GOT3 (cell line): ENCODE results near the gene COA5.
A peak's percentile ranks its signal among the peaks of the same experiment; 100 is the strongest.

ENCODE experiments used
- DNase-seq: peaks from one replicate; lab custom pipeline; 2025; ENCODE audit warnings: mixed read lengths; lab: John Stamatoyannopoulos, UW

Gene COA5

GRCh38 chr2:98608116-98608961, at the start of gene COA5, which contains the start of gene UNC50:
COA5 (minus strand) TSS chr2:98608512; CDS start chr2:98608405, 107 bp downstream.
UNC50 (plus strand) TSS chr2:98608589; CDS start chr2:98609760, 1,171 bp downstream.
- peak; percentile 65 for DNase-seq

DNA sequence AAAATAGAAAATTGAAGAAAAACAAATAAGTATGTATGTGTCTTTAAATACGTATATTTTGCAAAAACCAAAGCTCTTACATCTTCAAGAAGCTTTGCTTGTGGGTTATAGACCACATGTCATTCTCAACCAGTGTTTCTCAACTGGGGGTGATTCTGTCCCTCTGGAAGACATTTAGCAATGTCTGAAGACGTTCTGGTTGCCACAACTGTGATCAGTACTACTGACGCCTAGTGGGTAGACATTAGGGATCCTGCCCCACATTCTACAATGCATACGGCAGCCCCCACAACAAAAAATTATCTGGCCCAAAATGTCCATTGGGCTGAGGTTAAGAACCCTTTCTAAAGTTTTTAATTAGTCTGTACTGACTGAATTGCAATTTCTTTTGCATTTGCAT, 48.5 kb upstream of the COA5 start:
- no peak for DNase-seq

DNA sequence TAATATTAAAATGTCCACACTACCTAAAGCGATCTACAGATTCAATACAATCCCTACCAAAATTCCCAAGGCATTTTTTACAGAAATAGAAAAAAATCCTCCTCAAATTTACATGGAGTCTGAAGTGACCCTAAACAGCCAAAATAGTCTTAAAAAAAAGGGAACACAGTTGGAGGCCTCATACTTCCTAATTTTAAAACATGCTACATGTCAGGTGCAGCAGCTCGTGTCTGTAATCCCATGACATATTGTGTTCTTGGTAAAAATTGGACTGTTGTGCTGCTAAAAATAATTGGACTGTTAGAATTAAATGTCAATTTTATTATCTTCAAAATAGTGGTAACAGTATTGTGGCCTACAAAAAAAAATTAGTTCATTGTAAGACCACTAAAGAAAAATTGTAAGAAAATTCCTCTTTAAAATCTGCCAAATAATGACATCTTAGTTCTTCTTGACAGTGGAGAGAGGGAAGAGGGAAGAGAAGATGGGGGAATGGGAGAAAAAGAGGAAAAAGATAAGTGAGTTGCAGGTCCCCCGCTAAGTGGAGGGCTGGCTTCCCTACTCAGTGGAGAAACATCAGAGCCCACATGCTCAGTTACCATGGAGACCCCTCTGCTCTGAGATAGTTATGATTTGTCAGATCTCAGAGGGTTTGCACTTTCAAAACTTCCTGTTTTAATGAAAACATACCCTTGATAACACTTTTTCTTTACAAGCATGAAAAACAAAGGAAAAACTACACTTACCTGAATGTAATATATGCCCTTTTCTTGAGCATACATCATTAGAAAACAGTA, 46.6 kb upstream of the COA5 start:
- no peak for DNase-seq

DNA sequence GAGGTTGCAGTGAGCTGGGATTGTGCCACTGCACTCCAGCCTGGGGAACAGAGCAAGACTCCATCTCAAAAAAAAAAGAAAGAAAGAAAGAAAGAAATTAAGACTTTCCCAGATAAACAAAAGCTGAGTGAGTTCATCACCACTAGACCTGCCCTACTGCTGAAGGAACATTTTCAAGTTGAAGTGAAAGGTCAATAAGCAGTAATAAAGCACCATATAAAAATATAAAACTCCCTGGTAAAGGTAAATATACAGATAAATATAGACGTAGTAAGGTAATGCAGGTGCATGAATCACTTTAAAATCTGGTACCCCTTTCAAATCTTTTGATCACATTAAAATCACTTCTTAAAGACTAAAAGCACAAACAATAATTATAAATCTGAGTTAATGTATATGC, 42.7 kb upstream of the COA5 start:
- DNase-seq: no peak

DNA sequence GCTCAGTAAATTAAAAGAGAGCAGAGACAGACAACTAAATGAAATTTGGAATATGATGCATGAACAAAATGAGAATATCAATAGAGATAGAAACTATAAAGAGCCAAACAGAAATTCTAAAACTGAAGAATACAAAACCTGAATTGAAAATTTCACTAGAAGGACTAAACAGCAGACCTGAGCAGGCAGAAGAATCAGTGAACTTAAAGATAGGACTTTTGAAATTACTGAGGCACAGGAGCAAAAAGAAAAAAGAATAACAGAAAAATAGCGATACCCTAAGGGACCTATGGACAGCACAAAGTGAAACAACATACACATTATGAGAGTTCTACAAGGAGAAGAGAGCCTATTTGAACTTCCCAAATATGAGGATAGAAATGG, 41.7 kb upstream of the COA5 start:
- no peak for DNase-seq

GRCh38 chr2:98649135-98649991, 41.1 kb upstream of the COA5 start:
- no peak for DNase-seq

DNA sequence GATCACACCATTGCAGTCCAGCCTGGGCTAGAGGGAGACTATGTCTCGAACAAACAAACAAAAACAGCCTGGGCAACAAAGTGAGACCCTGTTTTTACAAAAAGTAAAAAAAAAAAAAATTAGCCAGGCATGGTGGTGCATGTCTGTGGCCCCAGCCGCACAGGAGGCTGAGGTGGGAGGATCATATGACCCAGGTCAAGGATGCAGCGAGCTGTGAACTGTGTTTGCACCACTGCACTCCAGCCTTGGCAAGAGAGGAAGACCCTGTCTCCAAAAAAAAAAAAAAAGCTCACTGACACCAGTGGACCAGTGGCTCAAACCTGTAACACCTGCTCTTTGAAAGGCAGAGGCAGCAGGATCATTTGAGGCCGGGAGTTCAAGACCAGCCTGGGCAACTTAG, 40.1 kb upstream of the COA5 start:
- no peak for DNase-seq

DNA sequence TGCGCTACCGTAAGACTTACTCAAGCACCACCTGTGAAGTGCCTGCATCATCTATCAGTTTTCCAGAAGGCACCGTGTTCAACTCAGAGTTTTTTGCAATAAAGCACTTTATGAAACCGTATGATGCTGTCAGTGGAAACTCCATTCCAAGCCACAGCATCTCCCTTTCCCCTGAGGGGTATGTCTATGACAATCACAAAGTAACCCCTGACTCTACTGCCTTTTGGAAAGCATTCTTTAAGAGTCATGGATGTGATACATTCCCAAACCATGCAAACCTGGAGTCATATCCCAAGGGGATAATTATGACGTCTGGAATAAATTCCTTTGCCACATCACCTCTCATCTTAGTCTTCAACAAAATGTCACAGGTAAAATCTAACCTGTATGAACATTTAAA, 39.3 kb upstream of the COA5 start:
- no peak for DNase-seq

DNA sequence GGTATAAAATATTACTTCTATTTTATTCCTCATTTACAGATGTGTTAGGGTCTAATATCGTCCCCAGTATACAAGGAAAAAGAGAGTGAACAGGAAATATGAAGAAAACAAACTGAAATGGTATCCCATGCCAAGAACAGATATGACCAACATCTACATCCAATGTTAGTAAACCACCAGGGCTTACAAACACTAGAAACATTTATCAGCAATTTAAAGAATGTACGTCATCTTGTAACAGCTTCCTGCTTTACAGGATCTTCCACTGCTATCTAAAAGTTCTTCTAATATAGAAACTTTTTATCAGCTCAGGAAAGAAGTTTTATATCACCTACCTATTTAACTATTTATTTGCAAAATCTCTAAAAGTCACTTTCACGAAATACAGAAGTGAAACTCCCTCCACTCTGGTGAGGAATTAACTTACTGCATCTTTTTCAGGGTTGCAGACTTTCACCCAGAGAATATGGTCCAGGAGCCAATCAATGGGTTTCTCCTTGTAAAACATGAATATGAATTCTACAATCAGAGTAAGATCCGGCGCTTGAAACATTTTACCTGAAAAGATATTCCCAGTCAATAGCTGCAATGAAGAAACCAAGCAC, 35.3 kb upstream of the COA5 start:
- no peak for DNase-seq

DNA sequence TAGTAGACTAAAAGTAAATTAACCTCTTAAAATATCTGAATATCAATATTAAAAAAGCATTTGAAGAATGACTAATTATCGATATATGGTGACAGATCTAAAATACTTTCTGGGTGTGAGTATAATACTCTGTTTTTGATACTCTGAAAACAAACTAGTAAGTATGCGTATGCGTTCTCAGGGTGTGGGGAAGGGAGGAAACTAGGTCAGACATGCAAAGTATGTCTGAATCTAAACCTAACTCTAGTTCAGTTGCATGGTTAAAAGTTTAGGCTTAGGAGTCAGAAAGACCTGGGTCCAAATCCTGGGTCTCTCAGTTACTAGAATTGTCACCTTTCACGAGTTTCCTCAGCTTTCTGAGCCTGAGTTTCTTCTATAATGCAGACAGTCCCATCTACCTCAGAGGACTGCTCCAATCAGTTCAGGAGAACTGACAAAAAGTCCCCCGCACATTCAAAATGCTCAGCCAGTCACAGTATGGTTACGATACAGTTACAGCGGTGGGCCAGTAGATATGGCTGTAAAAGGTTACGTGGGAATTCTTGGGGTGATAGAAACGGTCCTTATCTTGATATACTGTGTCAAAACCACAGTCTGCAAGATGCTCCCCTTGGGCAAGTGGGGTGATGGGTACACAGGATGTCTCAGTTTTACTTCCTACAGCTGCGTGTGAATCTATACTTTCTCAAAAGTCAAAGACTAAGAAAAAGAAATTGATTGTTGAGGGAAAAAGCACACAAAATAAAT, 29.3 kb upstream of the COA5 start:
- no peak for DNase-seq

GRCh38 chr2:98634406-98635092, 26.2 kb upstream of the COA5 start:
- DNase-seq: no peak

DNA sequence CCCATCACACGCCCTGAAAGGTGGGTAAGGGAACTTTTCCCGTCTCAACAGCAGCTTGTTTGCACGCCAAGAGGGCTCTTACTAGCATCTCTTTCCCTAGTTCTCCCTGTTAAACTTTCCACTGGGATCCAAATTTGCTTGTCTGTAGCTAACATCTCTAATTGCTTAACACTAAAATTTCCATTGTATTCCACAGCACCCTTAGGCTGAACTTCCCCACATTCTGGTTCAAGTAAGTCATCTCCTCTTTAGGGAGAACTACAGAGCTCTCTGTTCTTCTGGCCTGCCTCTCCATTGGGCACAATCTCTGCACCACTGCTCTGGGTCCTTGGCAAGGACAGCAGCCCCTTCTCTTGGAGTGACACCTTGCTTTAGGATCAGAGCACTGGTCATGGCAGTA, 24.0 kb upstream of the COA5 start:
- no peak for DNase-seq

GRCh38 chr2:98623657-98624056, 15.3 kb upstream of the COA5 start:
- DNase-seq: no peak

DNA sequence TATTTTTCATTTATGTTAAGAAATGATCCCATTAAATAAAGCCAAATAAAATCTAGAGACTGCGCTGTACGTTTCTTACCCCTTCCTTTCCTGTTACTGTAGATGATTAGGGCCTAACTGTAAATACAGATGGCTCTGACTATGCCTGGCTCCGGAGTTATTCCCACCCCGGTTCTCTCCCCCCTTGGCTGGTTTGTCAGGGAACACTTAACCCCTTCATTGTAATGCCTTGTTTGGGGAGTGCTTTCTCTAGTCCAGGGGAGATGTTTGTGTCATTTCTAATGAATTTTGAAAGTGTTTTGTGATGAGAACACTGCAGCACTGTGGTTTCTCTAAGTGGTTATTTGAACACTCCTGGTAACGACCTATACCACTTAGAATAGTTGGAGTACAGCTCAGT, 8.8 kb upstream of the COA5 start:
- DNase-seq: no peak

DNA sequence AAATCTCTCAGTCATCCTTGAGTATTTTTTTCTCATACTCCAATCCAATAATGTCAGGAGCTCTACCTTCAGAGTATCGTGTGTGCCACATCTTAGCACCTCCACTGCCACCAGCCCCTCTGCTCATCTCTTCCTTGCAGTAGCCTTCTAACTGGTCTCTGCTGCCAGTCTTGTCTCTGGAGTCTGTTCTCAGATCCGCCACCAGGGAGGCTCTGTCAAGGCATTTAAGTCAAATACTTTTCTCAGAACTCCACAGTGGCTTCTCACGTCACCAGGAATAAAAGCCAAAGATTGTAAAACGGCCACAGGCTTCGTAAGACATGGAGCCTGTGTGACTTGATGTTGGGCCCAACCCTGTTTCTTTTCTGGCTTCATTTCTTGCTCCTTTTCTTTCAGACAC, 7.2 kb upstream of the COA5 start:
- DNase-seq: no peak

DNA sequence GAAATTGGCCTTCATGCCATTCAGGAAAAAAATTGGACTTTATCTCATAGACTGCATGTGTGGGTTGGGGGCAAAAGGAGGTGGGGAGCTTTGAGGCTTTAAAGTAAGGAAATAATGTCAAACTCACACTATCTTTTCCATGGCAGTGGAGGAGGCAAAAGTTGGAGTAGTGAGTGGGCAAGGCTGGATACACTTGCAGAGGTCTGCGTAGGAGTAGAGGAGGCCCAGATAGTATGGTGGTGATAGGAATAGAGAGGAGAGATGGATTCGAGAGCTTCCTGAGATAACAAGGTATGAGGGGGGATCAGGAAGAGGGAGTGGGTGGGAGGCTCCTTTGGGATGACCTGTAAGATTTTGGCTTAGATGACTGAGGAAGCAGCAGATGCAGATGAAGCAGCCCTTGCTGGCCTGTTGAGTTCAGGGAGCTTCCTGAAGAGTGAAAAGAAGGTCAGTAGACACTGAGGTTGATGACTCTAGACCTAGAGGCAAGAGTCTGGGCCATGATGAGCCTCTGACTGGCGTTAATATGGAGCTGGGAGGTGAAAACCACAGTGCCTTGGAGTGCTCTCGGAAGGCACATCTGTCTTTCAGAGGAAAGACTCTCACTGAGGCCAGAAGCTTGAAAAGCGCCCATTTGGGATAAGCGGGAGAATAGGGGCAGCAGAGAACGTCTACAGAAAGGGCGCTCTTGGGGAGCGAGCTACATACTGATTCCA, 5.9 kb upstream of the COA5 start:
- no peak for DNase-seq

DNA sequence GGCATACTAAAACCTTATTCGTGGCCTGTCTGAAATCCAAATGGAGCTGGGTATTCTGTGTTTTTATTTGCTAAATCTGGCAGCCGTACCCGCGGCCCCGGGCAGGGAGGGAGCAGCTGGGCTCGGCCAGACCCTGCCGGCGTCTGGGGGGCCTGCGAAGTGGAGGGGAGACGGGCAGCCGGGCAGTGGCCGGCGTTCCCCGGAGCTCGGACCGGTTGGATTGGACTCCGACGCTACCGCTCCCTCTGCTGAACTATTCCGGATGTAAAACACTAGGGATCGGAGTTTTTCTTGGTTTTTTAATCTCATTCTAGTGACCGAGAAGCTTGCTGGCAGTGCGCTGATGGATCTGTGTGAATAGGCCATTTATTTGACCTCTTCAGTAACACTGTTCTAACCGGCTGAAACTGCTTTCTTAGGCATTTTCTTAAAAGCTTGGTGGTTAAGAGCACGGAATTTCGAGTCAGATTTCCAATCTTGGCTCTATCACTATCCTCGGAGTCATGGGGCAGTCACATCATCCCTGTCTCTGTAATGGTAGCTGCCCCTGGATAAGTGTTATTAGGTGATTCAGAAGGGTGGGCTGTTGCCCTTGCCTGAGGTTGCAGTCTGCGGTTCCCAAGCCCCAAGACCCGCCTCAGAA, 771 bp upstream of the COA5 start:
- no peak for DNase-seq

DNA sequence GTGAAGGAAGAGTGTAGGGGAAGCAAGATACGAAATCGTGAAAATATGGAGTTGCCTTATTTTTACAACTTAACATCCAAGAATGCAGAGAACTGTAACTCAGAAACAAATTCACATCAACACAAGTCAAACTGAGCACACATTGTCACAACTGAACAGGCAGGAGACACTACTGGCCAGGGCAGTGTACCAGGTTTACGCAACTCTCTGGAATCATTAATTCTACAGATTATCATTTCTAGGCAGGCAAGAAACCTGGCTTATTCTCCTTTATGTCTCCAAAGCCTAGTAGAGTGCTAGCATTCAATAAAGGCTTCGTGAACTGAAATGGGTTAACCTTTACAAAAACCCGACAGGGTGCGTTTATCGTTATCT, 584 bp downstream of the COA5 start:
- DNase-seq: no peak

DNA sequence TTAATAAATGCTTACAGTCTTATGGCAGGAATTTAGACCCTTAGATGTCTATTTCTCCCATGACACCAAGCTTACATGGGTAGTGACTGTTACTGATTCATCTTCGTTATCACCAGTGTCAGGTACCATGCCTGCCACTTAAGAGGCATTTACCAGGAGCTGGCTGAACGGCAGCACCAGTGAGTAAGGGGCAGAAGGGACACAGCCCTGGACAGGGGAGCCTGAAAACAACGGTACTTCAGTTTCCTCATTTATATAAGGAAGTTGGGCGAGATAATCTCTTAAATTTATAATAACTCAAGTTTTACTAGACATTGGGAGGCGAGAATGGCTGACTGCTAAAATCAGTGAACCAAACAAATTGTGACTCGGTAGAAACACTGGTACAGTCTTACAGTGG, 1.2 kb downstream of the COA5 start:
- DNase-seq: no peak
